GM10266 (cell line): ENCODE measurements around the gene PDGFB.

ENCODE experiments used
- DNase-seq: peaks from one replicate; pipeline ENCODE4 v3.0.0; 2012; ENCODE audit errors: extremely low spot score
- CTCF ChIP-seq: IDR thresholded peaks from 2 replicates; pipeline ENCODE4 v1.5.1; 2012; ENCODE audit warnings: mild to moderate bottlenecking, low read depth; ENCODE audit not compliant: control insufficient read depth, insufficient read depth; ENCODE audit errors: missing control alignments

PDGFB gene

DNA sequence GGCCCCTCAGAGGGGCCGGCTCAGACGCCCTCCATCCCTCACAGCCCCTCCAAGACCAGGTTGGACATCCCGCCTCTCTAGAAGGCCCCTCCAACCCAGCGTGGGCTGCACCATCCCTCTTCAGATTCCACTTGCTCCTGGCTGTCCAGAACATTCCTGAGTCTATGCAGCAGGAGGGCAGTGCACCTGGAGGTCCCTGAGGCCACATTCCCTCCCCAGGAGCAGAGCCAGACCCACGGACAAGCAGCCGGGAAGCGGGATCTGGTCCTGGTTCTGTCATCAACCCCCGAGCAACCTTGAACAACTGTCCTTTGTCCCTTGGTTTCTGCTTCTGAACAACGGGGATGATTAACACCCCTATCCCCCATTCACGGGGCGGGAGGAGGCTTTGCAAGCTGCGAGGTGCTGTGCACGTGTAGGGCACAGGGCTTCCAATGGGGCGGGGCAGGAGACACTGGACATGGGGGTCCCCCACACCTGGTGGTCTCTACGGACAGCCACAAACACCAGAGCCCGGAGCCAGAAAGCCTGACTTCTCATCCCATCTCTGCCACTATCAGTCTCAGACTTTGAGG is 13.2 kb upstream of the PDGFB start:
- no peak for TF ChIP-seq CTCF
- DNase-seq: no peak

DNA sequence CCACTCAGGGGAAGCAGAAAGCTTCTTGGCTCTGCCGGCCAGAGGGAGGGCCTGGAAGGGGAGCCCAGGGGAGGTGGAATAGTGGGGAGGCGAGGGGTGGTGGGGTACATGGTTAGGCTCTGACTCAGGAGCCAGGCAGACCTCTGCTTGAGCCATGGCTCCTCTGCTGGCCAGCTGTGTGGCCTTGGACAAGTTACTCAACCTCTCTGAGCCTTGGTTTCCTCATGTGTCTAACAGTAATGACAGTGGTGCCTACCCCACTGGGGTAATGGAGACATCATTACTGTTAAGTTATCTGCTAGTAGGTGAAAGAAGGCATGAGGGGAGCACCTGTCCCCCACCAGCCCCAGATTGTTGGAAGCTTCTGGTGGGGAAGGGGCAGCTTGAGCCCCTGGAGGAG is 12.2 kb upstream of the PDGFB start:
- DNase-seq: no peak
- TF ChIP-seq CTCF: no peak

DNA sequence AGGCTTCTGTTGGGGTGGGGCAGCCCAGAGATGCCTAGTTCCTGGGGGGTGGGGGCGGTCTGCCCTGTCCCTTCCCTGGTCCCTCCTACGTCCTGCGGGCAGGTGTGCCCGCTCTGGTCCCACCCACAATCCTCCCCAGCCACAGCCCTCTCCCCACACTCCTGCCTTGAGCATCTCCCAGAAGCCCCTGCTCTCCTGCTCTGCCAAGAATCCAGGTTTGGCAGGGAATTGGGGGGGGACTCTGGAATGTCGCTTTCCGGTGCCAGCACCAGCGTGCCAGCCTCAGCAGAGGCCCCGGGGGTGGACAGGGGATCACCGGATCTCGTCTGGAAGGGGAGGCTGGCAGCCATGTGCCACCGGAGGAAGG is 11.4 kb upstream of the PDGFB start:
- no peak for DNase-seq
- no peak for TF ChIP-seq CTCF

- no peak for TF ChIP-seq CTCF
- no peak for DNase-seq
Measured at GRCh38 chr22:39255449-39256185, 10.8 kb upstream of the PDGFB start.

DNA sequence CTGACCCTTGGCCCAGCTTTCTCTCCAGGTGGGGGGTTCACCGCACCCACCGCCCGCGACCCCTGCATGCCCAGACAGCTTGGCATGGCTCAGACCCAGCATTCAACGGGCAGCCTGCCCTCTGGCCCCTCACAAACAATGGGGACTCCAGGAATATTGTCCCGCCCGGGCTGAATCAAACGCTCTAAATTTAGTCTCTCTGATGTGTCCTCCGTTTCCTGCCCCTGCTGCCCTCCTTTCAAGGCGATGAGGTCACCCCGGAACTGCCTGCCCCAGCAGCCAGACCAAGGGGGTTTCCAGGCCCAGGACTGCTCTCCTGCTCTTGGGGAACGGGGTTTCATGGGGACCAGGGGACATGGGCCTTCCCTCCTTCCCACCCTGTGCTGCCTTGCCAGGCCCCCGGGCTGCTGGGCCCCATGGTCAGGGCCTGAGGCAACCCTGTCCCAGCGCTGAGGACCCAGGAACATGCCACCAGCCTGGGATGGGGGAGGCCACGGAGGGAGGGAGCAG is 10.1 kb upstream of the PDGFB start:
- peak; percentile 88 for DNase-seq

GRCh38 chr22:39254122-39254521 is 9.3 kb upstream of the PDGFB start:
- TF ChIP-seq CTCF: no peak
- no peak for DNase-seq

More for the DNA sequence above, 10.1 kb upstream of the PDGFB start:
- no peak for TF ChIP-seq CTCF

GRCh38 chr22:39253435-39254070 is 8.8 kb upstream of the PDGFB start:
- TF ChIP-seq CTCF: no peak
- DNase-seq: no peak
